Measurements from ENCODE around the gene CLDN18.

DNA sequence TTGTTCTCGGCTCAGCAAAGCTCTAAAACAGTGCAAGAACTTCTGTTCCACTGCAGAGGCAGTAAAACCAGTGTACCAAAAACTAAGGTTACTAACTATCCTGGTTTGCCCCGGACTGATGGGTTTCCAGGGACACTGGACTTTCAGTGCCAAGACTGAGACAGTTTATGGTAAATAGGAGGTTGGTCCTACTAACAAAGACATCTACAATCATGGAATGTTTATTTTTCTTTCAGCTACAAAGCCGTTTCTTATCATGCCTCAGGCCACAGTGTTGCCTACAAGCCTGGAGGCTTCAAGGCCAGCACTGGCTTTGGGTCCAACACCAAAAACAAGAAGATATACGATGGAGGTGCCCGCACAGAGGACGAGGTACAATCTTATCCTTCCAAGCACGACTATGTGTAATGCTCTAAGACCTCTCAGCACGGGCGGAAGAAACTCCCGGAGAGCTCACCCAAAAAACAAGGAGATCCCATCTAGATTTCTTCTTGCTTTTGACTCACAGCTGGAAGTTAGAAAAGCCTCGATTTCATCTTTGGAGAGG lies 20.8 kb downstream of the CLDN18 start:
- TF ChIP-seq POLR2A (IDR thresholded peaks at IDR 0.05; ENCODE audit: low read depth) (no peak), POLR2AphosphoS5 (IDR thresholded peaks at IDR 0.05) (no peak), EP300 (IDR thresholded peaks at IDR 0.05) (no peak)
- TF ChIP-seq, protein P1, sequence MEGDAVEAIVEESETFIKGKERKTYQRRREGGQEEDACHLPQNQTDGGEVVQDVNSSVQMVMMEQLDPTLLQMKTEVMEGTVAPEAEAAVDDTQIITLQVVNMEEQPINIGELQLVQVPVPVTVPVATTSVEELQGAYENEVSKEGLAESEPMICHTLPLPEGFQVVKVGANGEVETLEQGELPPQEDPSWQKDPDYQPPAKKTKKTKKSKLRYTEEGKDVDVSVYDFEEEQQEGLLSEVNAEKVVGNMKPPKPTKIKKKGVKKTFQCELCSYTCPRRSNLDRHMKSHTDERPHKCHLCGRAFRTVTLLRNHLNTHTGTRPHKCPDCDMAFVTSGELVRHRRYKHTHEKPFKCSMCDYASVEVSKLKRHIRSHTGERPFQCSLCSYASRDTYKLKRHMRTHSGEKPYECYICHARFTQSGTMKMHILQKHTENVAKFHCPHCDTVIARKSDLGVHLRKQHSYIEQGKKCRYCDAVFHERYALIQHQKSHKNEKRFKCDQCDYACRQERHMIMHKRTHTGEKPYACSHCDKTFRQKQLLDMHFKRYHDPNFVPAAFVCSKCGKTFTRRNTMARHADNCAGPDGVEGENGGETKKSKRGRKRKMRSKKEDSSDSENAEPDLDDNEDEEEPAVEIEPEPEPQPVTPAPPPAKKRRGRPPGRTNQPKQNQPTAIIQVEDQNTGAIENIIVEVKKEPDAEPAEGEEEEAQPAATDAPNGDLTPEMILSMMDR (IDR thresholded peaks at IDR 0.05) = no peak

Measured in esophagus muscularis mucosa (tissue), 4 donors.